ENCODE measurements around the gene ALOX5AP. TPM values are rescaled to one million over a fixed set of nuclear protein-coding genes. Genes with fewer than 3 reads are reported as not detected.

Gene ALOX5AP
- total RNA-seq, 1 experiment from 2014 or later, result 1.1 TPM

- no peaks in the 10 kb centered on the region for H3K27me3 ChIP-seq (replicated peaks; ENCODE audit: control insufficient read depth, insufficient read depth, low read length)
- H3K4me1 ChIP-seq, result no peaks in the 10 kb centered on the region
- H3K4me3 ChIP-seq (ENCODE audit: low read depth, low read length), result no peak overlapping the region
- Mint-ChIP-seq H3K9me3 (ENCODE audit: unreplicated experiment) (no peaks in the 10 kb centered on the region), H3K27me3 (ENCODE audit: insufficient read depth, unreplicated experiment) (no peaks in the 10 kb centered on the region), H3K36me3 (ENCODE audit: insufficient read depth, unreplicated experiment) (no peaks in the 10 kb centered on the region), H3K27ac (ENCODE audit: unreplicated experiment) (no peak overlapping the region), H3K4me1 (ENCODE audit: low read depth, unreplicated experiment) (no peaks in the 10 kb centered on the region), H3K4me3 (ENCODE audit: unreplicated experiment) (no peak overlapping the region)
- TF ChIP-seq, protein P1, sequence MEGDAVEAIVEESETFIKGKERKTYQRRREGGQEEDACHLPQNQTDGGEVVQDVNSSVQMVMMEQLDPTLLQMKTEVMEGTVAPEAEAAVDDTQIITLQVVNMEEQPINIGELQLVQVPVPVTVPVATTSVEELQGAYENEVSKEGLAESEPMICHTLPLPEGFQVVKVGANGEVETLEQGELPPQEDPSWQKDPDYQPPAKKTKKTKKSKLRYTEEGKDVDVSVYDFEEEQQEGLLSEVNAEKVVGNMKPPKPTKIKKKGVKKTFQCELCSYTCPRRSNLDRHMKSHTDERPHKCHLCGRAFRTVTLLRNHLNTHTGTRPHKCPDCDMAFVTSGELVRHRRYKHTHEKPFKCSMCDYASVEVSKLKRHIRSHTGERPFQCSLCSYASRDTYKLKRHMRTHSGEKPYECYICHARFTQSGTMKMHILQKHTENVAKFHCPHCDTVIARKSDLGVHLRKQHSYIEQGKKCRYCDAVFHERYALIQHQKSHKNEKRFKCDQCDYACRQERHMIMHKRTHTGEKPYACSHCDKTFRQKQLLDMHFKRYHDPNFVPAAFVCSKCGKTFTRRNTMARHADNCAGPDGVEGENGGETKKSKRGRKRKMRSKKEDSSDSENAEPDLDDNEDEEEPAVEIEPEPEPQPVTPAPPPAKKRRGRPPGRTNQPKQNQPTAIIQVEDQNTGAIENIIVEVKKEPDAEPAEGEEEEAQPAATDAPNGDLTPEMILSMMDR (IDR thresholded peaks at IDR 0.05; ENCODE audit: insufficient read depth in 1 of 2, low read depth in 1 of 2, low read length in 1 of 2, severe bottlenecking in 1 of 2, unreplicated experiment in 1 of 2), result no peak
- ChIA-PET POLR2A (no interaction called here), CTCF (no interaction called here)
- intact Hi-C loops (cut with micrococcal nuclease; ENCODE audit: unreplicated experiment), result no loop called here
- DNase-seq, result no peak
- no TSS peak for BruUV-seq (replicated peaks)
- no peaks in the 10 kb centered on the region for H3K36me3 ChIP-seq (ENCODE audit: control insufficient read depth, insufficient read depth, low read length)
- H3K9me3 ChIP-seq, result no peaks in the 10 kb centered on the region
Observed at GRCh38 chr13:30757026-30757742, 21.8 kb downstream of the ALOX5AP start.

DNA sequence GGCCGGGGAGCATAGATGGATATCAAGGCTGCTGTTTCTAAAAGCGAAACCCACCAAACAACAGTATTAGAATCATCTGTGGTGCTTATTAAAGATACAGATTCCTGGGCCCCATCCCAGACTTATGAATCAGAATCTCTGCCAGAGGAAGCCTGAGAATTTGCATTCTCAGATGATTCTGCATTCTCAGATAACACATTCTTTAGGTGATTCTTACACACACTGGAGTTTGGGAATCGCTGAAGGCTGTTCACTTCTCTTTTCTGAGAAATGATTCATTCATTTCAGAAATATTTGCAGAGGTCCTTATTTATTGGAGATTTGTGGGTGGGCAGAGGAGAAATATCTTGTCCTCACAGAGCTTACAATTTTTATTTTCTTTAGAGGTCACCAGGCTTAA lies 24.4 kb downstream of the ALOX5AP start:
- POLR2A ChIA-PET, result no interaction called here
- no TSS peak for BruUV-seq (replicated peaks)
- no peaks in the 10 kb centered on the region for H3K36me3 ChIP-seq (ENCODE audit: control insufficient read depth, insufficient read depth, low read length)
- Mint-ChIP-seq H3K27ac (ENCODE audit: unreplicated experiment) (no peak overlapping the region), H3K27me3 (ENCODE audit: insufficient read depth, unreplicated experiment) (no peaks in the 10 kb centered on the region), H3K9me3 (ENCODE audit: unreplicated experiment) (no peaks in the 10 kb centered on the region), H3K4me3 (ENCODE audit: unreplicated experiment) (no peak overlapping the region), H3K4me1 (ENCODE audit: low read depth, unreplicated experiment) (no peaks in the 10 kb centered on the region), H3K36me3 (ENCODE audit: insufficient read depth, unreplicated experiment) (no peaks in the 10 kb centered on the region)
- no peaks in the 10 kb centered on the region for H3K4me1 ChIP-seq
- no peak overlapping the region for H3K4me3 ChIP-seq (ENCODE audit: low read depth, low read length)
- intact Hi-C loops (cut with micrococcal nuclease; ENCODE audit: unreplicated experiment), result no loop called here
- TF ChIP-seq, protein P1 (IDR thresholded peaks at IDR 0.05; ENCODE audit: insufficient read depth in 1 of 2, low read depth in 1 of 2, low read length in 1 of 2, severe bottlenecking in 1 of 2, unreplicated experiment in 1 of 2), result no peak
- no peaks in the 10 kb centered on the region for H3K27me3 ChIP-seq (replicated peaks; ENCODE audit: control insufficient read depth, insufficient read depth, low read length)
- no peak for DNase-seq
- no peaks in the 10 kb centered on the region for H3K9me3 ChIP-seq
- CTCF ChIA-PET, result no interaction called here

- no peak overlapping the region for H3K4me3 Mint-ChIP-seq (ENCODE audit: unreplicated experiment)
- no peaks in the 10 kb centered on the region for H3K27me3 Mint-ChIP-seq (ENCODE audit: insufficient read depth, unreplicated experiment)
- ChIA-PET POLR2A (no interaction called here), CTCF (no interaction called here)
- no peaks in the 10 kb centered on the region for H3K9me3 Mint-ChIP-seq (ENCODE audit: unreplicated experiment)
- intact Hi-C loops (cut with micrococcal nuclease; ENCODE audit: unreplicated experiment), result no loop called here
- no peak overlapping the region for H3K27ac Mint-ChIP-seq (ENCODE audit: unreplicated experiment)
- Histone ChIP-seq H3K4me1 (peaks cover 18% of the 10 kb centered on the region), H3K36me3 (ENCODE audit: control insufficient read depth, insufficient read depth, low read length) (no peaks in the 10 kb centered on the region), H3K9me3 (no peaks in the 10 kb centered on the region), H3K4me3 (ENCODE audit: low read depth, low read length) (no peak overlapping the region), H3K27me3 (replicated peaks; ENCODE audit: control insufficient read depth, insufficient read depth, low read length) (no peaks in the 10 kb centered on the region)
- H3K4me1 Mint-ChIP-seq (ENCODE audit: low read depth, unreplicated experiment), result peaks cover 15% of the 10 kb centered on the region
- no peak for DNase-seq
- no peaks in the 10 kb centered on the region for H3K36me3 Mint-ChIP-seq (ENCODE audit: insufficient read depth, unreplicated experiment)
- TF ChIP-seq, protein P1 (IDR thresholded peaks at IDR 0.05; ENCODE audit: insufficient read depth in 1 of 2, low read depth in 1 of 2, low read length in 1 of 2, severe bottlenecking in 1 of 2, unreplicated experiment in 1 of 2), result no peak
- BruUV-seq (replicated peaks), result no TSS peak
Observed at GRCh38 chr13:30762643-30763042, 27.3 kb downstream of the ALOX5AP start.
